HepG2 (cell line): ENCODE measurements around the gene OR52N2. TPM values are rescaled to one million over a fixed set of nuclear protein-coding genes. Genes with fewer than 3 reads are reported as not detected.

ENCODE experiments used
- BRF2 ChIP-seq: sonication (generic); formaldehyde crosslinking; IDR thresholded peaks from 2 replicates; pipeline ENCODE4 v1.8.1; 2022; ENCODE audit warnings: mild to moderate bottlenecking, missing genetic modification reagents
- ETV5 ChIP-seq: IDR thresholded peaks from 2 replicates; pipeline ENCODE4 v1.6.1; 2018; ENCODE audit warnings: missing biosample characterization, missing genetic modification reagents, inconsistent platforms, borderline replicate concordance
- HMGXB4 ChIP-seq, 2 experiments: sonication (generic) in 1 of 2; formaldehyde crosslinking in 1 of 2; IDR thresholded peaks; 2 replicates each; pipeline versions ENCODE4 v1.4.0 to v1.6.1; 2018 to 2020; ENCODE audit warnings: missing genetic modification reagents in 2 of 2, borderline replicate concordance in 1 of 2, low read depth in 1 of 2, mild to moderate bottlenecking in 1 of 2, missing biosample characterization in 1 of 2
- HNF4A ChIP-seq: sonication (generic); formaldehyde crosslinking; IDR thresholded peaks from 2 replicates; pipeline ENCODE4 v1.4.0; 2020; ENCODE audit warnings: missing genetic modification reagents
- NCOA5 ChIP-seq: sonication (generic); formaldehyde crosslinking; IDR thresholded peaks from 2 replicates; pipeline ENCODE4 v1.4.0; 2020; ENCODE audit warnings: missing genetic modification reagents
- USF2 ChIP-seq, 2 experiments: sonication (generic) in 1 of 2; formaldehyde crosslinking in 1 of 2; IDR thresholded peaks; 2 replicates each; pipeline versions ENCODE4 v1.5.1 to v1.6.1; 2011 to 2020; ENCODE audit warnings: borderline replicate concordance in 1 of 2, low read depth in 1 of 2, low read length in 1 of 2, mild to moderate bottlenecking in 1 of 2, missing genetic modification reagents in 1 of 2, moderate library complexity in 1 of 2
- ZNF205 ChIP-seq: IDR thresholded peaks from 2 replicates; pipeline ENCODE4 v1.6.1; 2018; ENCODE audit warnings: missing biosample characterization, missing genetic modification reagents
- ZNF501 ChIP-seq: sonication (generic); formaldehyde crosslinking; IDR thresholded peaks from 2 replicates; pipeline ENCODE4 v1.5.1; 2020; ENCODE audit warnings: mild to moderate bottlenecking, moderate library complexity, missing genetic modification reagents
- ZNF510 ChIP-seq: sonication (generic); formaldehyde crosslinking; IDR thresholded peaks from 2 replicates; pipeline ENCODE4 v1.4.0; 2020; ENCODE audit warnings: low read depth, mild to moderate bottlenecking, missing genetic modification reagents
- ZXDC ChIP-seq: sonication (generic); formaldehyde crosslinking; IDR thresholded peaks from 2 replicates; pipeline ENCODE4 v1.5.0; 2020; ENCODE audit warnings: mild to moderate bottlenecking, missing genetic modification reagents
- polyA plus RNA-seq, 8 experiments: library from polyadenylated mRNA; depleted of rRNA in 3 of 8; stranded (reverse) in 7 of 8; unstranded in 1 of 8; fragments of >200 nt; fragmentation: Illumina TruSeq in 4 of 8; extraction: Trizol in 4 of 8; gene quantifications; 2 replicates each; pipeline versions ENCODE4 v1.2.1 to v1.2.3, GENCODE V29; 2011 to 2016; ENCODE audit warnings: low read depth in 4 of 8, missing spikeins in 1 of 8, mixed read lengths in 1 of 8; ENCODE audit not compliant: insufficient read depth in 1 of 8
- total RNA-seq, 5 experiments: library from RNA; depleted of rRNA; stranded (reverse); fragments of >200 nt; fragmentation: Illumina TruSeq; extraction: Trizol; gene quantifications; 2 replicates each; pipeline ENCODE4 v1.2.3, GENCODE V29; 2016; ENCODE audit warnings: low read depth in 1 of 5
- TF ChIP-seq, protein P1 (sequence below): fragments of 450-650 bp; IDR thresholded peaks from 2 replicates; pipeline ENCODE4 v1.6.1; 2016
- TF ChIP-seq, protein P2 (sequence below): sonication (generic); formaldehyde crosslinking; IDR thresholded peaks from 2 replicates; pipeline ENCODE4 v1.8.0; 2022; ENCODE audit warnings: missing genetic modification reagents, mild to moderate bottlenecking, moderate library complexity, borderline replicate concordance
- TF ChIP-seq, protein P3 (sequence below): sonication (generic); formaldehyde crosslinking; IDR thresholded peaks from 2 replicates; pipeline ENCODE4 v1.8.0; 2022; ENCODE audit warnings: mild to moderate bottlenecking, missing genetic modification reagents; ENCODE audit not compliant: insufficient replicate concordance

Gene OR52N2
- total and polyA plus RNA-seq, 2 of the 13 experiments (the other 11 are each of a cell fraction or from before 2014, with no cell fraction given) = not detected

DNA sequence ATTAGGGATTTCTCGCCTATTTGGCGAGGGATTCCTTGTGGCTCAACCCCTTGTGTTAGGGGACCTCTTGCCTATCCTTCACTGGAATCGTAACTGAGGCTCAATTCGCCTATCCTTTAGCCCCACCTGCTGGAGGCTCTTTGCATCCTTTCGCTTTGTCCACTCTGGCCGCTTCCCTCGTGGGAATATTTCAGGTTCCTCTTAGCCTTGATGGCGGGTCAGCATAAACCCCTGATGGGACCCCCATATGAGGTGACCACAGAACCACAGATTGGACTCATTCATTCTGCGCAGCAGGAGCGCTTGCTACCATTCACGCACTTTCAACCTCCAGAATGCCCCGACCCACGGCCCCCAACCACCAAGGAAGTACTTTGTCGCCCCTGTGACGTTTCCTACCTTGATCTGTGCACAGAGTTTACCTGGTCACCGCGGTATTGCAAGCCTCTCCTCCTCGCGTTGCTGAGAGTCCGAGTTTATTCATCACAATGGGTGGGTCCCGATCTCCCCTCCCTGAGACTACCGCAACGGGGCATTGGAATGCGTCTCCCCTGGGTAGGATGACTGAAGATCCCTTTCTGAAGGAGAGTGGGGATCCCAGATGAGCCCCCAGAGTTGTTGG is at the start of gene OR52N2 (continued):
- no peak for TF ChIP-seq ZXDC (CRISPR knock-in tag)
- TF ChIP-seq, protein P1, sequence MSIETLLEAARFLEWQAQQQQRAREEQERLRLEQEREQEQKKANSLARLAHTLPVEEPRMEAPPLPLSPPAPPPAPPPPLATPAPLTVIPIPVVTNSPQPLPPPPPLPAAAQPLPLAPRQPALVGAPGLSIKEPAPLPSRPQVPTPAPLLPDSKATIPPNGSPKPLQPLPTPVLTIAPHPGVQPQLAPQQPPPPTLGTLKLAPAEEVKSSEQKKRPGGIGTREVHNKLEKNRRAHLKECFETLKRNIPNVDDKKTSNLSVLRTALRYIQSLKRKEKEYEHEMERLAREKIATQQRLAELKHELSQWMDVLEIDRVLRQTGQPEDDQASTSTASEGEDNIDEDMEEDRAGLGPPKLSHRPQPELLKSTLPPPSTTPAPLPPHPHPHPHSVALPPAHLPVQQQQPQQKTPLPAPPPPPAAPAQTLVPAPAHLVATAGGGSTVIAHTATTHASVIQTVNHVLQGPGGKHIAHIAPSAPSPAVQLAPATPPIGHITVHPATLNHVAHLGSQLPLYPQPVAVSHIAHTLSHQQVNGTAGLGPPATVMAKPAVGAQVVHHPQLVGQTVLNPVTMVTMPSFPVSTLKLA = no peak
- no peak for TF ChIP-seq ETV5 (CRISPR knock-in tag)
- no peak for TF ChIP-seq HNF4A (CRISPR knock-in tag)
- no peak for TF ChIP-seq ZNF510
- 0 out of 2 replicates have a peak, but pooled peaks have one; percentile 23 for TF ChIP-seq ZNF501 (CRISPR knock-in tag)
- TF ChIP-seq, protein P2, sequence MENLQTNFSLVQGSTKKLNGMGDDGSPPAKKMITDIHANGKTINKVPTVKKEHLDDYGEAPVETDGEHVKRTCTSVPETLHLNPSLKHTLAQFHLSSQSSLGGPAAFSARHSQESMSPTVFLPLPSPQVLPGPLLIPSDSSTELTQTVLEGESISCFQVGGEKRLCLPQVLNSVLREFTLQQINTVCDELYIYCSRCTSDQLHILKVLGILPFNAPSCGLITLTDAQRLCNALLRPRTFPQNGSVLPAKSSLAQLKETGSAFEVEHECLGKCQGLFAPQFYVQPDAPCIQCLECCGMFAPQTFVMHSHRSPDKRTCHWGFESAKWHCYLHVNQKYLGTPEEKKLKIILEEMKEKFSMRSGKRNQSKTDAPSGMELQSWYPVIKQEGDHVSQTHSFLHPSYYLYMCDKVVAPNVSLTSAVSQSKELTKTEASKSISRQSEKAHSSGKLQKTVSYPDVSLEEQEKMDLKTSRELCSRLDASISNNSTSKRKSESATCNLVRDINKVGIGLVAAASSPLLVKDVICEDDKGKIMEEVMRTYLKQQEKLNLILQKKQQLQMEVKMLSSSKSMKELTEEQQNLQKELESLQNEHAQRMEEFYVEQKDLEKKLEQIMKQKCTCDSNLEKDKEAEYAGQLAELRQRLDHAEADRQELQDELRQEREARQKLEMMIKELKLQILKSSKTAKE = no peak
- no peak for TF ChIP-seq HMGXB4 (CRISPR knock-in tag; IDR thresholded peaks at IDR 0.05; ENCODE audit: borderline replicate concordance in 1 of 2, low read depth in 1 of 2)
- no peak for TF ChIP-seq USF2 (IDR thresholded peaks at IDR 0.05; ENCODE audit: low read depth, low read length)
- no peak for TF ChIP-seq USF2 (CRISPR knock-in tag; IDR thresholded peaks at IDR 0.05; ENCODE audit: borderline replicate concordance)
- TF ChIP-seq NCOA5 (CRISPR knock-in tag) = no peak
- TF ChIP-seq, protein P3, sequence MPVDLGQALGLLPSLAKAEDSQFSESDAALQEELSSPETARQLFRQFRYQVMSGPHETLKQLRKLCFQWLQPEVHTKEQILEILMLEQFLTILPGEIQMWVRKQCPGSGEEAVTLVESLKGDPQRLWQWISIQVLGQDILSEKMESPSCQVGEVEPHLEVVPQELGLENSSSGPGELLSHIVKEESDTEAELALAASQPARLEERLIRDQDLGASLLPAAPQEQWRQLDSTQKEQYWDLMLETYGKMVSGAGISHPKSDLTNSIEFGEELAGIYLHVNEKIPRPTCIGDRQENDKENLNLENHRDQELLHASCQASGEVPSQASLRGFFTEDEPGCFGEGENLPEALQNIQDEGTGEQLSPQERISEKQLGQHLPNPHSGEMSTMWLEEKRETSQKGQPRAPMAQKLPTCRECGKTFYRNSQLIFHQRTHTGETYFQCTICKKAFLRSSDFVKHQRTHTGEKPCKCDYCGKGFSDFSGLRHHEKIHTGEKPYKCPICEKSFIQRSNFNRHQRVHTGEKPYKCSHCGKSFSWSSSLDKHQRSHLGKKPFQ = no peak
- TF ChIP-seq BRF2 (CRISPR knock-in tag) = no peak
- TF ChIP-seq ZNF205 = no peak
